GM12864 (cell line): ENCODE results near the gene APOE.

Experiments
- DNase-seq: peaks from one replicate; pipeline ENCODE4 v3.0.0-alpha.2; 2011; ENCODE audit warnings: low read depth
- H3K4me3 ChIP-seq: 2 replicates; pipeline ENCODE4 v1.5.1; 2011; ENCODE audit warnings: mild to moderate bottlenecking, low read depth, low read length, control low read depth
- CTCF ChIP-seq: IDR thresholded peaks from 2 replicates; pipeline ENCODE4 v1.5.1; 2011; ENCODE audit warnings: low read depth, mild to moderate bottlenecking, moderate library complexity, low read length, control low read depth, inconsistent platforms; ENCODE audit errors: missing control alignments

Gene APOE

GRCh38 chr19:44893332-44894051 lies 12.1 kb upstream of the APOE start:
- DNase-seq: no peak
- no peak overlapping the region for H3K4me3 ChIP-seq
- TF ChIP-seq CTCF: no peak

- TF ChIP-seq CTCF: no peak
- H3K4me3 ChIP-seq: no peak overlapping the region
- no peak for DNase-seq
Measured at GRCh38 chr19:44894052-44894400, 11.6 kb upstream of the APOE start.

- no peak overlapping the region for H3K4me3 ChIP-seq
- no peak for TF ChIP-seq CTCF
- no peak for DNase-seq
Measured at GRCh38 chr19:44894946-44895345, 10.7 kb upstream of the APOE start.

GRCh38 chr19:44897835-44898234 lies 7.8 kb upstream of the APOE start:
- H3K4me3 ChIP-seq: no peak overlapping the region
- DNase-seq: no peak
- no peak for TF ChIP-seq CTCF

DNA sequence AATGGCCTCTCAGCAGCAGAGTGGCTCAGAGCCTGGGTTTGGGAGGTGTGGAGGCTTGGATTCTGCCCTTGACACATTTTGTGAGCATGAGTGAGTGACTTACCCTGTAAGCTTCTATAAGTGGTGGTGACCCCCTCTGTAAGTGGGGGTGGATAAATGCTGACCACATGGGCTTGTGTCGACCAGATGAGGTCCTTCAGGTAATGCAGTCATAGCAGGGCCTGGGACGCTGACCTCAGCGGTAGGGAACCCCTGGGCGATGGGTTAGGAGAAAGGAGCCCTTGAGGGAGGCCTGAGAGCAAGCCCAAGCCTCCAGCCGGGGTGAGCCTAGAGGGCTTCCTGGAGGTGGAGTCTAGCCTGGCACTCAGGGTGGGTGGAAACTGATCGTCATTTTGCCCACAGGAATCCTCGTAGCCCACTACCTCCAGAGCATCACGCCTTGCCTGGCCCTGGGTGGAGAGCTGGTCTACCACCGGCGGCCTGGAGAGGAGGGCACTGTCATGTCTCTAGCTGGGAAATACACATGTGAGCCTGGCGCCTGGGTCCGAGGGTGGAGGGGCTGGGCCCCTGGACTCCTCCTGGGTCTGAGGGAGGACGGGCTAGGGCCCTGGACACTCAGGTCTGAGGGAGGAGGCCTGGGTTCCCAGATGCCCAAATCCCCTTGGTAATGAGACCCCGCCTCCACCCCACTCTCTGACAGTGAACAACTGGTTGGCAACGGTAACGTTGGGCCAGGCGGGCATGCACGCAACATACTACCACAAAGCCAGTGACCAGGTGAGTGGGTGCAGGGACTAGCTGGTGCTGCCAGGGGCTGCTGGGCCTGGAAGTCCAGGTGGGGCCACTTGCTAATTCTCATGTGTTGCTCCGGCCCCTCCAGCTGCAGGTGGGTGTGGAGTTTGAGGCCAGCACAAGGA lies 5.0 kb upstream of the APOE start:
- DNase-seq: no peak
- no peak for TF ChIP-seq CTCF
- no peak overlapping the region for H3K4me3 ChIP-seq

DNA sequence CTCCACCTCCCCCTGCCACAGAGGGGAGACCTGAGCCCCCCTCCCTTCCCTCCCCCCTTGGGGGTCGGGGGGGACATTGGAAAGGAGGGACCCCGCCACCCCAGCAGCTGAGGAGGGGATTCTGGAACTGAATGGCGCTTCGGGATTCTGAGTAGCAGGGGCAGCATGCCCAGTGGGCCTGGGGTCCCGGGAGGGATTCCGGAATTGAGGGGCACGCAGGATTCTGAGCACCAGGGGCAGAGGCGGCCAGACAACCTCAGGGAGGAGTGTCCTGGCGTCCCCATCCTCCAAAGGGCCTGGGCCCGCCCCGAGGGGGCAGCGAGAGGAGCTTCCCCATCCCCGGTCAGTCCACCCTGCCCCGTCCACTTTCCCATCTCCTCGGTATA lies 2.4 kb upstream of the APOE start:
- no peak for DNase-seq
- no peak overlapping the region for H3K4me3 ChIP-seq
- no peak for TF ChIP-seq CTCF
